PC-9 (cell line): ENCODE results near the gene TMEM123.

Experiments
- EZH2 ChIP-seq: fragments of 200-600 bp; sonication (generic); IDR thresholded peaks from 2 replicates; pipeline ENCODE4 v1.8.0; 2017; ENCODE audit warnings: antibody characterized with exemption, low read depth
- TF ChIP-seq, protein P1 (sequence below): fragments of 200-600 bp; sonication (generic); conservative IDR thresholded peaks from 2 replicates; pipeline ENCODE4 v1.6.1; 2017; ENCODE audit warnings: mixed run types, antibody characterized with exemption, mild to moderate bottlenecking, moderate library complexity

DNA sequence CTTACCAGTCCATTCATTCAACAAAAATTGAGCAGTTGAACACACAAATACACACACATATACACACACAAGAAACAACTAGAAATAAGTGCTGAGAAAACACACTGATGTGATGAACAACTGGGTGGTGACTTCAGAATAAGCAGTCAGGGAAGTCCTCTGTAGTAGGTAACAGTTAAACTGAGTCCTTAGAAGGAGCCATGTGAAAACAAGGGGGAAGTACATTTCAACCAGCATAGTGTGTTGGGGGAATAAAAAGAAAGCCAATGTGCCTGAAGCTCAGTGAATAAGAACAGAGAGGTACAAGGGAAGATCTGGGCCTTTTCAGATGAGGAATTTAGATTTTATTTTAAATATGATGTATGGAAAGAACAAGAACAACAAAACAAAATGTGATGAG, 6.8 kb upstream of the TMEM123 start:
- TF ChIP-seq, protein P1, sequence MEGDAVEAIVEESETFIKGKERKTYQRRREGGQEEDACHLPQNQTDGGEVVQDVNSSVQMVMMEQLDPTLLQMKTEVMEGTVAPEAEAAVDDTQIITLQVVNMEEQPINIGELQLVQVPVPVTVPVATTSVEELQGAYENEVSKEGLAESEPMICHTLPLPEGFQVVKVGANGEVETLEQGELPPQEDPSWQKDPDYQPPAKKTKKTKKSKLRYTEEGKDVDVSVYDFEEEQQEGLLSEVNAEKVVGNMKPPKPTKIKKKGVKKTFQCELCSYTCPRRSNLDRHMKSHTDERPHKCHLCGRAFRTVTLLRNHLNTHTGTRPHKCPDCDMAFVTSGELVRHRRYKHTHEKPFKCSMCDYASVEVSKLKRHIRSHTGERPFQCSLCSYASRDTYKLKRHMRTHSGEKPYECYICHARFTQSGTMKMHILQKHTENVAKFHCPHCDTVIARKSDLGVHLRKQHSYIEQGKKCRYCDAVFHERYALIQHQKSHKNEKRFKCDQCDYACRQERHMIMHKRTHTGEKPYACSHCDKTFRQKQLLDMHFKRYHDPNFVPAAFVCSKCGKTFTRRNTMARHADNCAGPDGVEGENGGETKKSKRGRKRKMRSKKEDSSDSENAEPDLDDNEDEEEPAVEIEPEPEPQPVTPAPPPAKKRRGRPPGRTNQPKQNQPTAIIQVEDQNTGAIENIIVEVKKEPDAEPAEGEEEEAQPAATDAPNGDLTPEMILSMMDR = no peak
- no peak for TF ChIP-seq EZH2
